Panc1 (cell line): Measurements from ENCODE around the gene MAST3.

Experiments used
- TCF7L2 ChIP-seq: IDR thresholded peaks from 2 replicates; pipeline ENCODE4 v1.6.1; 2011; ENCODE audit warnings: mild to moderate bottlenecking, low read depth, low read length, inconsistent platforms
- TF ChIP-seq, protein P1 (sequence below): fragments of 450-650 bp; IDR thresholded peaks from 2 replicates; pipeline ENCODE4 v1.5.1; 2017; ENCODE audit warnings: mild to moderate bottlenecking

GRCh38 chr19:18183529-18183928 lies 86.0 kb downstream of the MAST3 start:
- no peak for TF ChIP-seq TCF7L2
- TF ChIP-seq, protein P1, sequence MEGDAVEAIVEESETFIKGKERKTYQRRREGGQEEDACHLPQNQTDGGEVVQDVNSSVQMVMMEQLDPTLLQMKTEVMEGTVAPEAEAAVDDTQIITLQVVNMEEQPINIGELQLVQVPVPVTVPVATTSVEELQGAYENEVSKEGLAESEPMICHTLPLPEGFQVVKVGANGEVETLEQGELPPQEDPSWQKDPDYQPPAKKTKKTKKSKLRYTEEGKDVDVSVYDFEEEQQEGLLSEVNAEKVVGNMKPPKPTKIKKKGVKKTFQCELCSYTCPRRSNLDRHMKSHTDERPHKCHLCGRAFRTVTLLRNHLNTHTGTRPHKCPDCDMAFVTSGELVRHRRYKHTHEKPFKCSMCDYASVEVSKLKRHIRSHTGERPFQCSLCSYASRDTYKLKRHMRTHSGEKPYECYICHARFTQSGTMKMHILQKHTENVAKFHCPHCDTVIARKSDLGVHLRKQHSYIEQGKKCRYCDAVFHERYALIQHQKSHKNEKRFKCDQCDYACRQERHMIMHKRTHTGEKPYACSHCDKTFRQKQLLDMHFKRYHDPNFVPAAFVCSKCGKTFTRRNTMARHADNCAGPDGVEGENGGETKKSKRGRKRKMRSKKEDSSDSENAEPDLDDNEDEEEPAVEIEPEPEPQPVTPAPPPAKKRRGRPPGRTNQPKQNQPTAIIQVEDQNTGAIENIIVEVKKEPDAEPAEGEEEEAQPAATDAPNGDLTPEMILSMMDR: no peak
